NCI-H1694 treated with DMSO at 0.1 percent for 48 hours (cell line): Measurements from ENCODE around the gene CHST7.
"Not testable (repeated sequence)": the region's sequence is repeated elsewhere in the genome, so short reads cannot be mapped to it uniquely, and the experiment has no call there.

Source experiments
- DNase-seq: peaks from one replicate; lab custom pipeline; 2025; lab: John Stamatoyannopoulos, UW

The CHST7 gene

GRCh38 chrX:46573331-46573891 lies at the start of gene CHST7:
Gene CHST7, plus strand, starts transcription at chrX:46573765. Its CDS starts 167 bp downstream, at chrX:46573932.
- peak; percentile 68 for DNase-seq

- DNase-seq = not testable (repeated sequence)
Measured at GRCh38 chrX:46528640-46529039, 44.9 kb upstream of the CHST7 start.

GRCh38 chrX:46529740-46530403 lies 43.7 kb upstream of the CHST7 start:
- DNase-seq = not testable (repeated sequence)

GRCh38 chrX:46530404-46530908 lies 43.1 kb upstream of the CHST7 start:
- not testable (repeated sequence) for DNase-seq

GRCh38 chrX:46531442-46531841 lies 42.1 kb upstream of the CHST7 start:
- DNase-seq = no peak

GRCh38 chrX:46543441-46543840 lies 30.1 kb upstream of the CHST7 start:
- no peak for DNase-seq

GRCh38 chrX:46544527-46544926 lies 29.0 kb upstream of the CHST7 start:
- not testable (repeated sequence) for DNase-seq

GRCh38 chrX:46545111-46546005 lies 28.2 kb upstream of the CHST7 start, which contains the start of gene ZNF674:
Gene ZNF674, minus strand, starts transcription at chrX:46545421. Its CDS starts 3,334 bp downstream, at chrX:46542087.
- DNase-seq = peak; percentile 82

- no peak for DNase-seq
Measured at GRCh38 chrX:46547857-46548256, 25.7 kb upstream of the CHST7 start.

GRCh38 chrX:46549914-46550313 lies 23.7 kb upstream of the CHST7 start:
- no peak for DNase-seq

GRCh38 chrX:46551494-46552128 lies 22.0 kb upstream of the CHST7 start:
- DNase-seq = no peak

GRCh38 chrX:46553935-46554334 lies 19.6 kb upstream of the CHST7 start:
- DNase-seq = no peak

GRCh38 chrX:46554942-46555341 lies 18.6 kb upstream of the CHST7 start:
- DNase-seq = peak; percentile 19

GRCh38 chrX:46559062-46559461 lies 14.5 kb upstream of the CHST7 start:
- DNase-seq = no peak

- no peak for DNase-seq
Measured at GRCh38 chrX:46561824-46562657, 11.5 kb upstream of the CHST7 start.

GRCh38 chrX:46567388-46567787 lies 6.2 kb upstream of the CHST7 start:
- DNase-seq = no peak

- DNase-seq = no peak
Measured at GRCh38 chrX:46569621-46570020, 3.9 kb upstream of the CHST7 start.

- no peak for DNase-seq
Measured at GRCh38 chrX:46571423-46572339, 1.9 kb upstream of the CHST7 start.

- DNase-seq = no peak
Measured at GRCh38 chrX:46572340-46572936, 1.1 kb upstream of the CHST7 start.
